HG03139 (cell line): ENCODE data around the gene RPE.

Experiments used
- ATAC-seq: cut with Tn5 transposase; IDR thresholded peaks from one replicate; pipeline ENCODE4 v1.9.1; 2021; ENCODE audit not compliant: unreplicated experiment

RPE gene

GRCh38 chr2:210002158-210003157, at the start of gene RPE:
RPE (plus strand) TSS chr2:210002638; CDS start chr2:210002662, 24 bp downstream.
- ATAC-seq = peak; percentile 100

GRCh38 chr2:209956271-209956670, 46.2 kb upstream of the RPE start:
- no peak for ATAC-seq

- no peak for ATAC-seq
These were observed 44.4 kb upstream of the RPE start for GRCh38 chr2:209958016-209958415.

GRCh38 chr2:209960045-209960444, 42.4 kb upstream of the RPE start:
- no peak for ATAC-seq

GRCh38 chr2:209960676-209961630, 41.5 kb upstream of the RPE start:
- ATAC-seq = peak; percentile 98

GRCh38 chr2:209965723-209966122, 36.7 kb upstream of the RPE start:
- ATAC-seq = no peak

- no peak for ATAC-seq
These were observed 32.7 kb upstream of the RPE start for GRCh38 chr2:209969692-209970091.

GRCh38 chr2:209970271-209970670, 32.2 kb upstream of the RPE start:
- ATAC-seq = no peak

GRCh38 chr2:209970711-209971110, 31.7 kb upstream of the RPE start:
- ATAC-seq = no peak

GRCh38 chr2:209973328-209973727, 29.1 kb upstream of the RPE start:
- no peak for ATAC-seq

GRCh38 chr2:209974576-209974975, 27.9 kb upstream of the RPE start:
- ATAC-seq = no peak

- peak; percentile 82 for ATAC-seq
These were observed 25.6 kb upstream of the RPE start for GRCh38 chr2:209976698-209977385.

GRCh38 chr2:209977386-209978239, 24.8 kb upstream of the RPE start:
- peak; percentile 34 for ATAC-seq

- no peak for ATAC-seq
These were observed 18.1 kb upstream of the RPE start for GRCh38 chr2:209984291-209984690.

- no peak for ATAC-seq
These were observed 16.6 kb upstream of the RPE start for GRCh38 chr2:209985874-209986273.

- ATAC-seq = no peak
These were observed 16.0 kb upstream of the RPE start for GRCh38 chr2:209986415-209986814.

GRCh38 chr2:209988010-209988409, 14.4 kb upstream of the RPE start:
- no peak for ATAC-seq

GRCh38 chr2:209990838-209991237, 11.6 kb upstream of the RPE start:
- ATAC-seq = no peak

- no peak for ATAC-seq
These were observed 8.5 kb upstream of the RPE start for GRCh38 chr2:209993968-209994367.

- no peak for ATAC-seq
These were observed 3.8 kb upstream of the RPE start for GRCh38 chr2:209998596-209998995.
